NCI-H1105 treated with DMSO at 0.1 percent for 48 hours (cell line): ENCODE measurements around the gene CFAP68.

ENCODE experiments used
- DNase-seq: peaks from one replicate; lab custom pipeline; 2025; lab: John Stamatoyannopoulos, UW

The CFAP68 gene

GRCh38 chr11:111878849-111879636, at the start of gene CFAP68, which contains the start of gene FDXACB1:
Gene CFAP68, plus strand, starts transcription at chr11:111879541. Its CDS starts 20 bp downstream, at chr11:111879561.
Gene FDXACB1, minus strand, starts transcription at chr11:111879165. Its CDS starts 33 bp downstream, at chr11:111879132.
- peak; percentile 99 for DNase-seq

- DNase-seq = no peak
These were observed 45.8 kb upstream of the CFAP68 start for GRCh38 chr11:111833524-111833923.

GRCh38 chr11:111834432-111835163, 44.7 kb upstream of the CFAP68 start:
- no peak for DNase-seq

GRCh38 chr11:111835665-111836064, 43.7 kb upstream of the CFAP68 start:
- no peak for DNase-seq

GRCh38 chr11:111836162-111836561, 43.2 kb upstream of the CFAP68 start:
- DNase-seq = no peak

GRCh38 chr11:111836721-111837120, 42.6 kb upstream of the CFAP68 start:
- DNase-seq = no peak

GRCh38 chr11:111837366-111837891, 41.9 kb upstream of the CFAP68 start:
- DNase-seq = no peak

GRCh38 chr11:111838054-111838453, 41.3 kb upstream of the CFAP68 start:
- DNase-seq = no peak

GRCh38 chr11:111840143-111840542, 39.2 kb upstream of the CFAP68 start:
- no peak for DNase-seq

- DNase-seq = peak; percentile 81
These were observed 37.8 kb upstream of the CFAP68 start for GRCh38 chr11:111841370-111842053.

- no peak for DNase-seq
These were observed 35.7 kb upstream of the CFAP68 start for GRCh38 chr11:111843661-111844060.

- no peak for DNase-seq
These were observed 33.9 kb upstream of the CFAP68 start for GRCh38 chr11:111845276-111846028.

- no peak for DNase-seq
These were observed 33.3 kb upstream of the CFAP68 start for GRCh38 chr11:111846063-111846462.

GRCh38 chr11:111846636-111847035, 32.7 kb upstream of the CFAP68 start:
- DNase-seq = no peak

GRCh38 chr11:111849631-111850030, 29.7 kb upstream of the CFAP68 start:
- DNase-seq = no peak

GRCh38 chr11:111851067-111851466, 28.3 kb upstream of the CFAP68 start:
- DNase-seq = no peak

GRCh38 chr11:111851636-111852035, 27.7 kb upstream of the CFAP68 start:
- peak; percentile 5 for DNase-seq

GRCh38 chr11:111852103-111852502, 27.2 kb upstream of the CFAP68 start:
- no peak for DNase-seq

GRCh38 chr11:111855506-111855905, 23.8 kb upstream of the CFAP68 start:
- DNase-seq = no peak

GRCh38 chr11:111860257-111860656, 19.1 kb upstream of the CFAP68 start:
- DNase-seq = no peak

GRCh38 chr11:111870113-111870512, 9.2 kb upstream of the CFAP68 start:
- peak; percentile 12 for DNase-seq

GRCh38 chr11:111870522-111870885, 8.8 kb upstream of the CFAP68 start:
- no peak for DNase-seq
